Chondrocyte (in vitro differentiated cells): ENCODE measurements around the gene PGP. TPM values are rescaled to one million over a fixed set of nuclear protein-coding genes. Genes with fewer than 3 reads are reported as not detected.

ENCODE experiments used
- DNase-seq: peaks from one replicate; pipeline ENCODE4 v3.0.0; 2021; ENCODE audit warnings: mixed read lengths, low spot score
- H3K27ac Mint-ChIP-seq: one replicate; pipeline ENCODE4 v1.8.0; 2021; ENCODE audit warnings: mild to moderate bottlenecking, moderate library complexity, mixed read lengths; ENCODE audit not compliant: unreplicated experiment
- H3K27me3 Mint-ChIP-seq: 2 replicates; pipeline ENCODE4 v1.8.0; 2021; ENCODE audit warnings: low read depth, mixed read lengths
- H3K36me3 Mint-ChIP-seq: 2 replicates; pipeline ENCODE4 v1.8.0; 2021; ENCODE audit warnings: low read depth, mixed read lengths
- H3K4me1 Mint-ChIP-seq: 2 replicates; pipeline ENCODE4 v1.8.0; 2021; ENCODE audit warnings: low read depth, mild to moderate bottlenecking, mixed read lengths
- H3K4me3 Mint-ChIP-seq: one replicate; pipeline ENCODE4 v1.8.0; 2021; ENCODE audit warnings: mild to moderate bottlenecking, moderate library complexity, mixed read lengths; ENCODE audit not compliant: unreplicated experiment
- H3K9me3 Mint-ChIP-seq: 2 replicates; pipeline ENCODE4 v1.8.0; 2021; ENCODE audit warnings: low read depth, mixed read lengths
- total RNA-seq: library from RNA; stranded (reverse); gene quantifications from 3 replicates; pipeline ENCODE4 v1.2.1, GENCODE V29; 2021
- TF ChIP-seq, protein P1 (sequence below): fragments of 200-600 bp; sonication (generic); IDR thresholded peaks from 2 replicates; pipeline ENCODE4 v1.5.0; 2021; ENCODE audit warnings: antibody characterized with exemption, mild to moderate bottlenecking, moderate library complexity

PGP gene
- total RNA-seq, 1 donor from 2014 or later, result 15.6 TPM

GRCh38 chr16:2194166-2194834 lies 20.3 kb downstream of the PGP start:
- TF ChIP-seq, protein P1, sequence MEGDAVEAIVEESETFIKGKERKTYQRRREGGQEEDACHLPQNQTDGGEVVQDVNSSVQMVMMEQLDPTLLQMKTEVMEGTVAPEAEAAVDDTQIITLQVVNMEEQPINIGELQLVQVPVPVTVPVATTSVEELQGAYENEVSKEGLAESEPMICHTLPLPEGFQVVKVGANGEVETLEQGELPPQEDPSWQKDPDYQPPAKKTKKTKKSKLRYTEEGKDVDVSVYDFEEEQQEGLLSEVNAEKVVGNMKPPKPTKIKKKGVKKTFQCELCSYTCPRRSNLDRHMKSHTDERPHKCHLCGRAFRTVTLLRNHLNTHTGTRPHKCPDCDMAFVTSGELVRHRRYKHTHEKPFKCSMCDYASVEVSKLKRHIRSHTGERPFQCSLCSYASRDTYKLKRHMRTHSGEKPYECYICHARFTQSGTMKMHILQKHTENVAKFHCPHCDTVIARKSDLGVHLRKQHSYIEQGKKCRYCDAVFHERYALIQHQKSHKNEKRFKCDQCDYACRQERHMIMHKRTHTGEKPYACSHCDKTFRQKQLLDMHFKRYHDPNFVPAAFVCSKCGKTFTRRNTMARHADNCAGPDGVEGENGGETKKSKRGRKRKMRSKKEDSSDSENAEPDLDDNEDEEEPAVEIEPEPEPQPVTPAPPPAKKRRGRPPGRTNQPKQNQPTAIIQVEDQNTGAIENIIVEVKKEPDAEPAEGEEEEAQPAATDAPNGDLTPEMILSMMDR, result no peak
- peaks cover 4% of the 10 kb centered on the region for H3K4me1 Mint-ChIP-seq
- no peak for DNase-seq

DNA sequence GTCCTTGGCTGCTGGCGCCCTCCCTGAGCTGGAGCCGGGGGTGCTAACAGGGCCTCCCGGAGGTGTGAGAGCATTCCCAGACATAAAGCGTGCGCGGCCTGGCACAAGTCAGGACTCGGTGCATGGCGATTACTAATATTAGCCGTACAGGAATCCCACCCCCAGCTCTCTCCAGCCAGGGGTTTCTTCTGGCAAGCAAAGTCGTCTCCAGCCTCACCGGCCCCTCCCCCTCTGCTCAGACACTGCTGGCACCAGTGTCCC lies 23.3 kb downstream of the PGP start:
- TF ChIP-seq, protein P1, result no peak
- no peak overlapping the region for H3K27ac Mint-ChIP-seq
- DNase-seq, result no peak
- H3K4me1 Mint-ChIP-seq, result peaks cover 4% of the 10 kb centered on the region
- peaks cover 4% of the 10 kb centered on the region for H3K27me3 Mint-ChIP-seq
- H3K36me3 Mint-ChIP-seq, result no peaks in the 10 kb centered on the region
- H3K4me3 Mint-ChIP-seq, result no peak overlapping the region
- H3K9me3 Mint-ChIP-seq, result no peaks in the 10 kb centered on the region

More at GRCh38 chr16:2194166-2194834, 20.3 kb downstream of the PGP start:
- no peaks in the 10 kb centered on the region for H3K36me3 Mint-ChIP-seq
- peaks cover 7% of the 10 kb centered on the region for H3K27me3 Mint-ChIP-seq
- H3K9me3 Mint-ChIP-seq, result no peaks in the 10 kb centered on the region
- H3K27ac Mint-ChIP-seq, result no peak overlapping the region
- no peak overlapping the region for H3K4me3 Mint-ChIP-seq

GRCh38 chr16:2190659-2191445 lies 23.8 kb downstream of the PGP start:
- no peaks in the 10 kb centered on the region for H3K36me3 Mint-ChIP-seq
- no peak overlapping the region for H3K27ac Mint-ChIP-seq
- no peaks in the 10 kb centered on the region for H3K9me3 Mint-ChIP-seq
- no peak for DNase-seq
- TF ChIP-seq, protein P1, result no peak
- peaks cover 4% of the 10 kb centered on the region for H3K4me1 Mint-ChIP-seq
- H3K27me3 Mint-ChIP-seq, result peaks cover 4% of the 10 kb centered on the region
- no peak overlapping the region for H3K4me3 Mint-ChIP-seq

GRCh38 chr16:2190002-2190658 lies 24.5 kb downstream of the PGP start:
- TF ChIP-seq, protein P1, result no peak

GRCh38 chr16:2189252-2189893 lies 25.3 kb downstream of the PGP start:
- no peak overlapping the region for H3K27ac Mint-ChIP-seq
- TF ChIP-seq, protein P1, result no peak
- no peaks in the 10 kb centered on the region for H3K9me3 Mint-ChIP-seq
- DNase-seq, result no peak
- H3K27me3 Mint-ChIP-seq, result no peaks in the 10 kb centered on the region
- no peaks in the 10 kb centered on the region for H3K36me3 Mint-ChIP-seq
- no peak overlapping the region for H3K4me3 Mint-ChIP-seq
- no peaks in the 10 kb centered on the region for H3K4me1 Mint-ChIP-seq

More at GRCh38 chr16:2190002-2190658, 24.5 kb downstream of the PGP start:
- no peak overlapping the region for H3K4me3 Mint-ChIP-seq
- H3K36me3 Mint-ChIP-seq, result no peaks in the 10 kb centered on the region
- H3K4me1 Mint-ChIP-seq, result peaks cover 4% of the 10 kb centered on the region
- no peak overlapping the region for H3K27ac Mint-ChIP-seq
- no peaks in the 10 kb centered on the region for H3K9me3 Mint-ChIP-seq
- no peak for DNase-seq
- peaks cover 4% of the 10 kb centered on the region for H3K27me3 Mint-ChIP-seq
